ENCODE data around the gene MRPS2.

GRCh38 chr9:135522931-135523330 is 22.4 kb downstream of the MRPS2 start:
- no peak for TF ChIP-seq CTCF (IDR thresholded peaks at IDR 0.05)
- no peak for TF ChIP-seq POLR2A (IDR thresholded peaks at IDR 0.05)

Measured in heart left ventricle (tissue), 13 donors.